H1 (cell line): ENCODE results near the gene PPFIA4. TPM values are rescaled to one million over a fixed set of nuclear protein-coding genes. Genes with fewer than 3 reads are reported as not detected.

Source experiments
- CTCF ChIA-PET: fragments of 300-600 bp; sonication (Branson Sonifier 250); formaldehyde crosslinking; loops from one replicate; lab custom pipeline; 2021; ENCODE audit not compliant: partially characterized antibody; lab: Charles Lee
- POLR2A ChIA-PET: fragments of 300-600 bp; sonication (Branson Sonifier 250); formaldehyde crosslinking; loops from one replicate; lab custom pipeline; 2021; ENCODE audit warnings: inconsistent platforms; ENCODE audit not compliant: partially characterized antibody; lab: Charles Lee
- DNase-seq, 2 experiments: peaks; one replicate each; pipeline versions ENCODE4 v3.0.0 to v3.0.0-alpha.2; 2010 to 2022; ENCODE audit warnings: low spot score in 2 of 2, low read depth in 1 of 2, mixed read lengths in 1 of 2
- FAIRE-seq: peaks from 2 replicates; lab custom pipeline; 2011; peaks lifted over from hg19 to GRCh38; lab: Jason Lieb, UNC
- H2AFZ ChIP-seq: 2 replicates; pipeline ENCODE4 v1.8.1; 2012; ENCODE audit warnings: low read length, inconsistent platforms
- H2AK5ac ChIP-seq: 2 replicates; pipeline ENCODE4 v1.6.1; 2013; ENCODE audit warnings: low read depth, low read length
- H2BK120ac ChIP-seq: replicated peaks from 2 replicates; pipeline ENCODE3; 2013; ENCODE audit warnings: low read depth, low read length, inconsistent platforms
- H2BK12ac ChIP-seq: 2 replicates; pipeline ENCODE4 v1.6.1; 2013; ENCODE audit warnings: low read depth, low read length
- H2BK15ac ChIP-seq: 2 replicates; pipeline ENCODE4 v1.6.1; 2013; ENCODE audit warnings: low read length
- H2BK20ac ChIP-seq: 2 replicates; pipeline ENCODE4 v1.6.1; 2013; ENCODE audit warnings: low read length
- H2BK5ac ChIP-seq: 2 replicates; pipeline ENCODE4 v1.6.1; 2013; ENCODE audit warnings: low read depth, low read length
- H3K14ac ChIP-seq: 2 replicates; pipeline ENCODE4 v1.6.1; 2013; ENCODE audit warnings: inconsistent platforms; ENCODE audit not compliant: insufficient read length
- H3K18ac ChIP-seq: 2 replicates; pipeline ENCODE4 v1.6.1; 2013; ENCODE audit warnings: low read length; ENCODE audit errors: extremely low read depth
- H3K23ac ChIP-seq: 2 replicates; pipeline ENCODE4 v1.6.1; 2013; ENCODE audit warnings: inconsistent platforms; ENCODE audit not compliant: insufficient read length
- H3K23me2 ChIP-seq: 2 replicates; pipeline ENCODE4 v1.6.1; 2013; ENCODE audit warnings: low read depth, low read length
- H3K27ac ChIP-seq: 2 replicates; pipeline ENCODE4 v1.6.1; 2011; ENCODE audit warnings: low read depth, low read length, inconsistent platforms
- H3K27me3 ChIP-seq, 4 experiments: replicated peaks in 1 of 4; 1 replicate in 1 of 4; 2 replicates in 3 of 4; pipeline versions ENCODE4 v1.6.1 to v1.8.1; 2011 to 2013; ENCODE audit warnings: low read length in 3 of 4, mild to moderate bottlenecking in 3 of 4, inconsistent platforms in 2 of 4, mixed read lengths in 2 of 4, moderate library complexity in 1 of 4; ENCODE audit not compliant: control insufficient read depth in 3 of 4, insufficient read depth in 3 of 4; ENCODE audit errors: extremely low read depth in 1 of 4
- H3K36me3 ChIP-seq, 4 experiments: 2 replicates each; pipeline versions ENCODE4 v1.6.1 to v1.8.1; 2011 to 2013; ENCODE audit warnings: mild to moderate bottlenecking in 4 of 4, low read length in 3 of 4, moderate library complexity in 2 of 4, control low read depth in 1 of 4, inconsistent platforms in 1 of 4; ENCODE audit not compliant: insufficient read depth in 4 of 4, control insufficient read depth in 2 of 4
- H3K4ac ChIP-seq: replicated peaks from 2 replicates; pipeline ENCODE3; 2013; ENCODE audit warnings: low read length, low read depth, mixed read lengths, inconsistent platforms; ENCODE audit not compliant: insufficient read length
- H3K4me1 ChIP-seq, 4 experiments: replicated peaks in 1 of 4; 1 replicate in 1 of 4; 2 replicates in 3 of 4; pipeline versions ENCODE4 v1.6.1 to v1.8.1; 2011 to 2013; ENCODE audit warnings: low read length in 3 of 4, inconsistent platforms in 2 of 4, mixed read lengths in 1 of 4; ENCODE audit not compliant: insufficient read depth in 4 of 4, control insufficient read depth in 3 of 4
- H3K4me2 ChIP-seq, 2 experiments: 2 replicates each; pipeline versions ENCODE4 v1.6.1 to v1.8.1; 2011 to 2013; ENCODE audit warnings: low read depth in 2 of 2, low read length in 2 of 2, control low read depth in 1 of 2, inconsistent platforms in 1 of 2, mild to moderate bottlenecking in 1 of 2; ENCODE audit not compliant: insufficient read depth in 1 of 2
- H3K4me3 ChIP-seq, 4 experiments: fragments of 200-600, 300-600 bp in 1 of 4; sonication (generic), shearing (Covaris generic), sonication (Bioruptor Twin) in 1 of 4; 2 replicates each; pipeline versions ENCODE4 v1.5.1 to v1.8.1; 2011 to 2016; ENCODE audit warnings: low read length in 4 of 4, low read depth in 3 of 4, control low read depth in 2 of 4, inconsistent platforms in 2 of 4, mild to moderate bottlenecking in 2 of 4, mixed read lengths in 1 of 4, moderate library complexity in 1 of 4; ENCODE audit not compliant: insufficient read depth in 2 of 4; ENCODE audit errors: extremely low read depth in 1 of 4
- H3K56ac ChIP-seq: replicated peaks from 2 replicates; pipeline ENCODE3; 2013; ENCODE audit warnings: low read depth, mild to moderate bottlenecking, mixed read lengths, low read length, inconsistent platforms; ENCODE audit not compliant: insufficient read length
- H3K79me1 ChIP-seq: 2 replicates; pipeline ENCODE4 v1.6.1; 2013; ENCODE audit warnings: low read depth, low read length, control low read depth
- H3K79me2 ChIP-seq, 2 experiments: 2 replicates each; pipeline versions ENCODE4 v1.6.1 to v1.8.1; 2012 to 2013; ENCODE audit warnings: low read length in 2 of 2, mild to moderate bottlenecking in 2 of 2, inconsistent platforms in 1 of 2; ENCODE audit not compliant: insufficient read depth in 2 of 2, control insufficient read depth in 1 of 2
- H3K9ac ChIP-seq, 4 experiments: replicated peaks in 1 of 4; 1 replicate in 1 of 4; 2 replicates in 3 of 4; pipeline versions ENCODE4 v1.6.1 to v1.8.1; 2011 to 2013; ENCODE audit warnings: low read depth in 3 of 4, low read length in 3 of 4, control low read depth in 2 of 4, mild to moderate bottlenecking in 2 of 4, moderate library complexity in 2 of 4, inconsistent platforms in 1 of 4; ENCODE audit errors: extremely low read depth in 1 of 4
- H3K9me3 ChIP-seq, 2 experiments: 2 replicates each; pipeline versions ENCODE4 v1.6.1 to v1.8.1; 2012 to 2013; ENCODE audit warnings: mild to moderate bottlenecking in 2 of 2, moderate library complexity in 2 of 2, control low read depth in 1 of 2, inconsistent platforms in 1 of 2, low read depth in 1 of 2, low read length in 1 of 2, mixed read lengths in 1 of 2; ENCODE audit not compliant: insufficient read depth in 2 of 2
- H4K20me1 ChIP-seq, 2 experiments: replicated peaks in 1 of 2; 2 replicates each; pipeline versions ENCODE3 to v1.8.1; 2011 to 2013; ENCODE audit warnings: inconsistent platforms in 2 of 2, low read length in 2 of 2, mild to moderate bottlenecking in 1 of 2; ENCODE audit not compliant: insufficient read depth in 2 of 2, control insufficient read depth in 1 of 2
- H4K5ac ChIP-seq: 2 replicates; pipeline ENCODE4 v1.6.1; 2013; ENCODE audit warnings: low read length, low read depth, mixed read lengths, inconsistent platforms; ENCODE audit not compliant: insufficient read length
- H4K8ac ChIP-seq: 2 replicates; pipeline ENCODE4 v1.8.0; 2013; ENCODE audit warnings: mild to moderate bottlenecking, moderate library complexity, low read length, inconsistent platforms; ENCODE audit not compliant: insufficient read depth; ENCODE audit errors: extremely low read depth
- H4K91ac ChIP-seq: replicated peaks from 2 replicates; pipeline ENCODE3; 2013; ENCODE audit warnings: low read length, mixed read lengths, inconsistent platforms; ENCODE audit not compliant: insufficient read length
- BACH1 ChIP-seq: IDR thresholded peaks from 2 replicates; pipeline ENCODE4 v1.6.1; 2012; ENCODE audit warnings: low read length, improper control_type of control experiment
- CHD2 ChIP-seq: IDR thresholded peaks from 2 replicates; pipeline ENCODE4 v1.6.1; 2012; ENCODE audit warnings: low read length, improper control_type of control experiment
- KDM5A ChIP-seq: fragments of 200-600 bp; IDR thresholded peaks from 2 replicates; pipeline ENCODE4 v1.7.1; 2012; ENCODE audit warnings: mild to moderate bottlenecking, low read length, inconsistent platforms, mixed read lengths
- POLR2A ChIP-seq, 2 experiments: IDR thresholded peaks; 1 replicate in 1 of 2; 2 replicates in 1 of 2; pipeline ENCODE4 v1.6.1; 2011; ENCODE audit warnings: low read depth in 2 of 2, low read length in 2 of 2, mild to moderate bottlenecking in 2 of 2; ENCODE audit errors: control extremely low read depth in 1 of 2
- SIRT6 ChIP-seq: IDR thresholded peaks from one replicate; pipeline ENCODE4 v1.7.1; 2012; ENCODE audit warnings: low read length, inconsistent platforms
- SP4 ChIP-seq: IDR thresholded peaks from 2 replicates; pipeline ENCODE4 v1.6.1; 2012; ENCODE audit warnings: low read length, inconsistent platforms
- SRF ChIP-seq: IDR thresholded peaks from 2 replicates; pipeline ENCODE4 v1.6.1; 2011; ENCODE audit warnings: mild to moderate bottlenecking, low read depth, low read length, moderate library complexity
- TBP ChIP-seq: IDR thresholded peaks from 2 replicates; pipeline ENCODE4 v1.6.1; 2011; ENCODE audit warnings: low read depth, low read length, improper control_type of control experiment
- polyA plus RNA-seq, 7 experiments: library from polyadenylated mRNA; depleted of rRNA in 3 of 7; stranded (reverse) in 5 of 7; unstranded in 2 of 7; fragments of >200 nt in 5 of 7; fragments of 200-250 nt in 2 of 7; gene quantifications; 1 replicate in 5 of 7; 2 replicates in 1 of 7; 4 replicates in 1 of 7; pipeline versions ENCODE4 v1.2.1 to v1.2.3, GENCODE V29; 2011 to 2013; ENCODE audit warnings: missing spikeins in 2 of 7, mixed read lengths in 2 of 7
- total RNA-seq: library from RNA; stranded (reverse); fragmentation: NEBNext Ultra II Directional; extraction: Animal tissue kit (Norgen Biotek cat#: 25700); gene quantifications from 2 replicates; pipeline ENCODE4 v1.2.1, GENCODE V29; 2021

Gene PPFIA4
- total and polyA plus RNA-seq, 2 of the 8 experiments (the other 6 are each of a cell fraction or from before 2014, with no cell fraction given) = 9.0 to 9.9 TPM

- Histone ChIP-seq H3K14ac (no peak overlapping the region), H3K23me2 (no peaks in the 10 kb centered on the region), H2BK15ac (no peak overlapping the region), H3K4me2 (no peak overlapping the region), H2BK12ac (no peak overlapping the region), H3K9ac (no peak overlapping the region), H2AFZ (no peak overlapping the region), H4K91ac (no peak overlapping the region), H2BK5ac (no peak overlapping the region), H2BK20ac (no peak overlapping the region), H4K8ac (no peak overlapping the region), H4K5ac (no peak overlapping the region), H3K4me1 (no peaks in the 10 kb centered on the region), H2BK120ac (no peak overlapping the region), H2AK5ac (no peak overlapping the region), H3K79me1 (no peaks in the 10 kb centered on the region), H3K23ac (no peak overlapping the region), H3K27me3 (peaks cover 0 to 2% (median 0%) of the 10 kb centered on the region in 4 experiments; a peak in 1 of 7 replicates), H3K4ac (no peak overlapping the region), H4K20me1 (no peaks in the 10 kb centered on the region), H3K9me3 (0 out of 4 replicates have a peak, but pooled peaks cover 0 to 4% of the 10 kb centered on the region in 2 experiments), H3K4me3 (no peak overlapping the region), H3K79me2 (no peaks in the 10 kb centered on the region), H3K18ac (no peak overlapping the region), H3K36me3 (no peaks in the 10 kb centered on the region), H3K56ac (no peak overlapping the region), H3K27ac (no peak overlapping the region)
- ChIA-PET POLR2A (no interaction called here), CTCF (interaction anchor here (5.8 kb wide), 1 partner anchor 65 kb away, joined by 40 read pairs; no protein-coding TSS in a partner anchor)
- DNase-seq (no peak), FAIRE-seq (no peak)
- no peak for TF ChIP-seq POLR2A (IDR thresholded peaks at IDR 0.05; ENCODE audit: control extremely low read depth in 1 of 2, low read depth in 2 of 2, low read length in 2 of 2)
- no peak for TF ChIP-seq KDM5A
- TF ChIP-seq SIRT6 = no peak
- TF ChIP-seq SRF = no peak
- no peak for TF ChIP-seq SP4
- TF ChIP-seq TBP = no peak
- TF ChIP-seq CHD2 = no peak
- TF ChIP-seq BACH1 = no peak
Observed at GRCh38 chr1:203104789-203105390, 78.6 kb downstream of the PPFIA4 start.
